Activated CD8-positive, alpha-beta T cell treated with anti-CD3 and anti-CD28 coated beads, Interleukin-2, amount 10 ng/mL, durations not matched to agents 7 days and 5 days (primary cell): ENCODE measurements around the gene HOXC10. TPM values are rescaled to one million over a fixed set of nuclear protein-coding genes. Genes with fewer than 3 reads are reported as not detected.
A peak's percentile ranks its signal among the peaks of the same experiment; 100 is the strongest.

Experiments used
- ATAC-seq: fragments of 150-1000 bp; cut with Tn5 transposase; one replicate; pipeline ENCODE4 v1.10.0; 2021; ENCODE audit warnings: moderate library complexity
- CTCF ChIA-PET: fragments of 350-600 bp; sonication (Branson Sonifier 250); formaldehyde crosslinking; loops from one replicate; lab custom pipeline; 2021; ENCODE audit warnings: antibody characterized with exemption; lab: Charles Lee
- POLR2A ChIA-PET: fragments of 350-600 bp; sonication (Branson Sonifier 250); formaldehyde crosslinking; loops from one replicate; lab custom pipeline; 2021; ENCODE audit warnings: antibody characterized with exemption; lab: Charles Lee
- DNase-seq: peaks from one replicate; pipeline ENCODE4 v3.0.0-alpha.2; 2020
- H3K27ac Mint-ChIP-seq: one replicate; pipeline ENCODE4 v1.8.0; 2021; ENCODE audit warnings: mild to moderate bottlenecking, mixed read lengths
- H3K27me3 Mint-ChIP-seq: one replicate; pipeline ENCODE4 v1.8.0; 2021; ENCODE audit warnings: low read depth, mixed read lengths
- H3K36me3 Mint-ChIP-seq: one replicate; pipeline ENCODE4 v1.8.0; 2021; ENCODE audit warnings: low read depth, mixed read lengths
- H3K4me1 Mint-ChIP-seq: one replicate; pipeline ENCODE4 v1.8.0; 2021; ENCODE audit warnings: low read depth, mixed read lengths
- H3K4me3 Mint-ChIP-seq: one replicate; pipeline ENCODE4 v1.8.0; 2021; ENCODE audit warnings: mild to moderate bottlenecking, mixed read lengths
- H3K9me3 Mint-ChIP-seq: one replicate; pipeline ENCODE4 v1.8.0; 2022; ENCODE audit warnings: mixed read lengths; ENCODE audit not compliant: insufficient read depth
- total RNA-seq, 2 experiments: library from RNA; stranded (reverse); gene quantifications; one replicate each; pipeline ENCODE4 v1.2.3, GENCODE V29; 2021

Gene HOXC10
- total RNA-seq, 2 experiments from 2014 or later: not detected

DNA sequence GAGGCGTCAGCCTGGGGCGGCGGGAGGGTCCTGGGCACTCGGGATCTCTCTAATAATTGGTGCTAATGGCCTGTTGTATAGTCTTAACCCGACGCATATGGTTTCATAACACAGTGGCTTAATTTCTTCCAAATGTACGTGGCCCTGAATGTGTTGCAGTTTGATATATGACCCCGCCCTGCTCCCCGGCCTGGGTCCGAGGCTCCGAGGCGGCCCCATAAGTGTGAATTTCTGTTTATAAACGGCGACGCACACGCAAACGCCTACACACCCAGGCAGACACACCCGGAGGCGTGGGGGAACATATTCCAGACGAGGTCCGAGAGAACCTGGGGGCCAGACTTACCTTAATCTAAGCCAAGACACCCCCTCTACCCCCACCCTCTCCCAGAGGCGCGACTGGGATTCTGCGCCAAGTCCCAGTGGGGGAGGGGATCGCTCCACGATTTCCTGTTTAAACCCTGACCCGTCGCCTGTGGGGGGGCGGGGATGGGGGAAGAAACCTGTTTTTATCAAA is 33.6 kb downstream of the HOXC10 start:
- H3K9me3 Mint-ChIP-seq: no peaks in the 10 kb centered on the region
- H3K27ac Mint-ChIP-seq: peak overlapping the region; percentile 6
- H3K4me3 Mint-ChIP-seq: peak overlapping the region; percentile 80
- H3K36me3 Mint-ChIP-seq: no peaks in the 10 kb centered on the region
- ATAC-seq (no peak), DNase-seq (no peak)
- H3K27me3 Mint-ChIP-seq: peaks cover 80% of the 10 kb centered on the region
- ChIA-PET CTCF (interaction anchor here (1.2 kb wide), 1 partner anchor 172 kb away, joined by 5 read pairs; no protein-coding TSS in a partner anchor), POLR2A (no interaction called here)
- H3K4me1 Mint-ChIP-seq: peaks cover 27% of the 10 kb centered on the region

DNA sequence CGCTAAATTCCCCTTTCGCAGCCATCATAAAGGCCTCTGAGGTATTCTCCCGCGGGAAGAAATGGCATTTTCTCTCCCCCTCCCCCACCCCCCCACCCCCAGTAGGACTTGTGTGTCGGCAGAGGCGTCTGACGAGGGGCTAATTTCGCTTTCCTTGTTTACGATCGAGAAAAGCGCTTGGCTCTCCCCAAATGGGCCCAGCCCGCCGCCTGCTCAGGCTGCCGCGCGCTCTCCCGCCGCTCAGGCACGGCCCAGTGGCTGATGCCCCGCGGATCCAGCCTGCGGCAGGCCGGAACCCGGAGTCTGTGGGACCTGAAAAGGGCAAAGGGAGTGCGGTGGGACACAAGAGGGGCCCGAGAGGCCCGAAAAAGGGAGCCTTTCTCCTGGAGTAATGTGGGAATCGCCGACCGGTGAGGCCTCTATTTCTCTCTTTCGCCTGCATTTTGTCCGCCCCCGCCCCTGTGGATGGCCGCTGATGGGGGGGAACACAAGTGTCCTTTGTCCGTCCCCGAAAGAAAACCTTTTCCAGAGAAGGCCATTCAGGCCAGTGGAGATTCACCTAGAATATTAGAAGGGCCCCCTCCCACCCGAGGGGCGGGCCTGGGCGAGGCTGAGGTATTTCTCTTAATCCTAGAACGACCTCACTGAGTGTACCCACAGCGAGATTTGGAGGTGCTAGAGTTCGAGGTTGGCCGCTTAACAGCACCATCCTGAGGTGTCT is 34.3 kb downstream of the HOXC10 start:
- ATAC-seq: no peak
- ChIA-PET CTCF (interaction anchor here (1.6 kb wide), 1 partner anchor 13 kb away, joined by 5 read pairs; the partner anchor contains the start of gene HOXC5), POLR2A (no interaction called here)
- no peak for DNase-seq
- Mint-ChIP-seq H3K36me3 (no peaks in the 10 kb centered on the region), H3K4me1 (peaks cover 27% of the 10 kb centered on the region), H3K27me3 (peaks cover 80% of the 10 kb centered on the region), H3K4me3 (no peak overlapping the region), H3K27ac (no peak overlapping the region), H3K9me3 (no peaks in the 10 kb centered on the region)

DNA sequence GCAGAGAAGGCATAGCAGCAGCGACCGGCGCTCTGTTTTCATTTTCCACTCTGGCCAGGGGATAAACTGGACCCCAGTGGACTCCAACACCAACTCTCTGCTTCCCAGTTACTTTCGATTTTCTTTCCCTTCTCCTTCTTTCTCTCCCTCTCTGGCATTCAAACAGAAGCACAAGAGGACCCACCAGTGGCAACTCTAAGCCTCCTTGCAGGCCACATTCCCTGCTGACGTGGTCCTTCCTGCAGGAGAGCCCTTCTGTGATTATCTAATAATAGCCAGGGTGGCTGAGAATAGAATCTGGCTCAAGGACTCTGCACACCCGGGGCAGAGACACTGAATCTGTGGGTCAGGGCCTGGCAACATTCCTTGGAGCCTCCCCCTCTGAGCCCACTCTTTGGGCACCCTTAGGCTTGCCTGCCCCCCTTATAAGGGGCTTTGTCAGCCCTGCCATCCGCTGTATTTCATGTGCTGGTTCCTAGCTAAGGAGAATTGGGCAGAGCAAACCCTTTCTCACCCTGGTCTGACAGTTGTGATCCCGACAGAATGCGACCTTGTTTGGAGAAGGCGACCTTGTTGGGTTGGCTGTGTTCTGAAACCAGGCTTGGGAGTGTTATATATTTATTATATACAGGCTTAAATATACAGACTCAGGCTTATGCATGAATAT is 35.1 kb downstream of the HOXC10 start:
- H3K27me3 Mint-ChIP-seq: peaks cover 76% of the 10 kb centered on the region
- no peaks in the 10 kb centered on the region for H3K9me3 Mint-ChIP-seq
- ATAC-seq: no peak
- no peak overlapping the region for H3K27ac Mint-ChIP-seq
- H3K4me1 Mint-ChIP-seq: peaks cover 23% of the 10 kb centered on the region
- CTCF ChIA-PET: interaction anchor here (1.4 to 1.6 kb wide), 2 partner anchors 12 to 188 kb away, joined by 5 to 7 read pairs; partner anchors contain the start of gene HOXC5
- H3K4me3 Mint-ChIP-seq: no peak overlapping the region
- H3K36me3 Mint-ChIP-seq: no peaks in the 10 kb centered on the region
- POLR2A ChIA-PET: no interaction called here
- DNase-seq: no peak

DNA sequence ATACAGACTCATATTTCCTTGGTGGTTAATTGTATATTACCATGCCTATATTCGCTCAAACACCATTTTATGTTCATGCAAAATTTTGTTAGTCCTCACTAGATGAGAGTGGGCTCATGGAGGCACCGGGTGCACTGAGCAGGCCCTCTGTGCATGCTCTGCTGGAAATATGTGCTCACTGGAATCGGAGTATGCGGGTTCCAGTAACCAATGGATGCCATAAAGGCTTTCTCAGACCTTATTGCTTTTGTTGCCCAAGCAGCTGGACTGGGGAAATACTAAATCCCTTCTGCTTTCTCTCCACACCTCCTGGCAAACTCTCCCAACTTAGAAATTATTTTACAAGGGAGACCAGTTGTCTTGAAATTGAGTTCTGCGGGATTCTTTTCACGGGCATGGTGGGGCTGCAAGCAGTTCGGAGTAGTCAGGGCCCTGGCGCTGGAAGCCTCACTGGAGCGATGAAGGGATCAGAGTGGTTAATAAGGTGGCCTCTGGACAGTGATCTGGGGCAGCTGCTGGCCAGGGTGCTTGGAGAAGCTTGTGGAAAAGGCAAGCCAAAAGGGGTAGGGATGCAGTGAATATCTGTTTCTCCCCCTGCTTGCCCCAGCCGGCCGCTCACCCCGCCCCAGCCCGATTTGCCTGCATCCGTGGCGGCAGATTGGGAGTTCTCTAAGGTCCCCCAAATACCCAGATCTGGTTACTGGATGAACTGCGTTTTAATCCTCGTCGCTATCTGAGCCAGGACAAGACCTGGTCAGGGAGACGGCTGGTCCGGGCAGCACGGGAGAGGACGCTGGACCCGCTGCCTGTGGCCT is 35.9 kb downstream of the HOXC10 start:
- Mint-ChIP-seq H3K4me1 (peaks cover 22% of the 10 kb centered on the region), H3K27ac (no peak overlapping the region), H3K9me3 (no peaks in the 10 kb centered on the region), H3K36me3 (no peaks in the 10 kb centered on the region), H3K4me3 (no peak overlapping the region), H3K27me3 (peaks cover 75% of the 10 kb centered on the region)
- POLR2A ChIA-PET: no interaction called here
- CTCF ChIA-PET: interaction anchor here (1.4 to 3.9 kb wide), 3 partner anchors 12 to 187 kb away, joined by 5 to 19 read pairs (median 7); partner anchors contain the start of gene HOXC5
- ATAC-seq (no peak), DNase-seq (no peak)

DNA sequence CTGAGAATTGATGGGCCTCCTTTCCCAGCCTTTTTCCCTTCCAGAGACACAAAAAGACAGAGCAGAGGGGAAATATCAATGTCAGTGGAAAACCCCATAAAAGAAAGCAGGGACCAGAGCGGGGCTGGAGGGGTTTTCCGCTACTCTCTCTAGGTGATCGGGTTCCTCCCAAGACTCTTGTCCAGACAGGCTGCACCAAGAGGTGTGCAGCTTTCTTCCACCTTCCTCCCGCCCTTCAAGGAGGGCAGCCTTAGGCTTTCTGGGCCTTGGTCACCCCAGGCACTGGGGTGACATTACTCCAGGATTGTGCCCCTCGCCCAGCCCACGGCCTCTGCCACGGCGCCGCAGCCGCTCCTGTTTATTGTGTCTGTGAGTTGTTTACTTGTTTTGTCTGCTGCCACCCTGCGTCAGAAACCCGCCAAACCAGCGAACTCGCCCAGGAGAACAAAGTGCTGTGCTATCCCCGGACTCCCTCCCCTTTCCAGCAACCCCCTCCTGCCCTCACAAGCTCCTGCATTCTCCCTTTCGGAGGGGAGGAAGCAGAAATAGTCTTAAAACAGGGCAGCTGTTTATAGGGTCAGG is 36.6 kb downstream of the HOXC10 start:
- no peak overlapping the region for H3K27ac Mint-ChIP-seq

DNA sequence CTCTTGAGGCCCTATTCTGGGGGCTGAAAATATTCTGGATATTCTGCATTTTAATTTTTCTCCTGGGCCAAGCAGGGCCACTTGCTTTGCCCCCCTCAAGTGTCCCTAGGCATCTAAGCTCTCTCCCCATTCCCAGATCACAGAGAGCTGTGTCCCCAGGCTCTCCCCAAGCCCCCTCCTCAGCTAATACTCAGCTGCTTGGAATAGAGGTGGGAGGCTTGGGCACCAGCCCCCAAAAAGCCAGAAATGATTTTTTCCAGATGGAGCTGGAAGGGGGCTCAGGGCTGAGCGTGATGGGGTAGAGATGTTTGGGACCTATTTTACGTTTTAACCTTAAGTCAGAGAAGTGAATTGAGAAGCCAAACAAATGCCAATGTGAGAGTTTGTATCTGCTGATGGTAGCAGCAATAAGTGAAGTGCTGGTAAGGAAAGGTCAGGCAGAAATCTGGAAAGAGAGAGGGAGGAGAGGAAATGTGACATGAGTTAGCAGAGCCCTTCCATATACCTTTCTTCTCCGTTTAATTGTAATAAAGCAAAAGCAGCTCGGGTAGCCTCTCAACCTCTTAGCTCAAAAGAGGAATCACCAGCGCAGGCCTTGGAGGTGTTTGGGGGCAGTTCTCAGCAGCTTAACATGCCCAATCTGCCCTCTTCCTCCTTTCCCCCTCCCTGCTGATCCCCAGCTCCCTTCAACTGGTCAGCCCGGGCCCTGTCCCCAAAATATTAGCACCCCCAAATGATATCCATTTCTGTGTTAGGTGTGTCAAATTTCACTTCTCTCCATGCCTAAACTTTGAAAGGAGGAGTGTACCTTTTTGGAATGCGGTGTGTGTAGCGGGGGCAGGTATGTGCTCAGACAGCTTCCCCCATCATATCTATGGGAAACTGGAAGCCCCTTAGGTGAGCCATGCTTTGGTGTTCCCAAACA is 38.3 kb downstream of the HOXC10 start:
- Mint-ChIP-seq H3K27me3 (peaks cover 79% of the 10 kb centered on the region), H3K4me1 (peaks cover 24% of the 10 kb centered on the region), H3K9me3 (no peaks in the 10 kb centered on the region), H3K36me3 (no peaks in the 10 kb centered on the region), H3K27ac (no peak overlapping the region), H3K4me3 (no peak overlapping the region)
- POLR2A ChIA-PET: no interaction called here
- CTCF ChIA-PET: interaction anchor here (0.7 to 12.9 kb wide), 9 partner anchors 10 to 276 kb away, joined by 3 to 248 read pairs (median 8); partner anchors contain the start of genes HOXC5 and SMUG1
- ATAC-seq: no peak
- DNase-seq: no peak

More for the DNA sequence above, 36.6 kb downstream of the HOXC10 start:
- Mint-ChIP-seq H3K36me3 (no peaks in the 10 kb centered on the region), H3K4me3 (no peak overlapping the region), H3K9me3 (no peaks in the 10 kb centered on the region), H3K27me3 (peaks cover 75% of the 10 kb centered on the region), H3K4me1 (peaks cover 25% of the 10 kb centered on the region)
- ChIA-PET POLR2A (no interaction called here), CTCF (interaction anchor here (0.8 to 12.9 kb wide), 6 partner anchors 11 to 193 kb away, joined by 3 to 248 read pairs (median 14); partner anchors contain the start of genes HOXC5 and SMUG1)
- ATAC-seq (no peak), DNase-seq (no peak)

DNA sequence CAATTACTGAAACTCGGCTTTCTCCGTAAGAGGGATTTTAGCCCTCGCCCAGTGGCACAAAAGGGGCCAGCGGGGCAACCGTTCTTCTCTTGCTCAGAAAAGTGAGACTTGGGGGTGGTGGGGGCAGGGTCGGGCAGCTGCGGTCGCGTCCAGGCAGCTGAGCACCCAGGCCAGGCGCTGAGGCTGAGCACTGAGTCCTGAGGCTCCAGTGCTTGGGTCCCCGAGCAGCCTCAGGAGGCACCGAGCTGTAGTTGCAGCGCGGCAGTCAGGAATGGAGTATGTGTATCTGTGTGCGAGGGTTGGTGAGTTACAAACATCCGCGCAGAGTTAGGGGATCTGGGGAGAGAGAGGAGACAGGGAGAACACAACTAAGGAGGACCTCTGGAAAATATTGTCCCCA is 39.2 kb downstream of the HOXC10 start:
- Mint-ChIP-seq H3K4me3 (no peak overlapping the region), H3K27me3 (peaks cover 83% of the 10 kb centered on the region), H3K36me3 (no peaks in the 10 kb centered on the region), H3K27ac (no peak overlapping the region), H3K9me3 (no peaks in the 10 kb centered on the region), H3K4me1 (peaks cover 20% of the 10 kb centered on the region)
- no peak for DNase-seq
- ChIA-PET POLR2A (no interaction called here), CTCF (interaction anchor here (1.2 to 12.9 kb wide), 9 partner anchors 9 to 191 kb away, joined by 3 to 248 read pairs (median 8); partner anchors contain the start of genes HOXC5 and SMUG1)
- ATAC-seq: no peak

DNA sequence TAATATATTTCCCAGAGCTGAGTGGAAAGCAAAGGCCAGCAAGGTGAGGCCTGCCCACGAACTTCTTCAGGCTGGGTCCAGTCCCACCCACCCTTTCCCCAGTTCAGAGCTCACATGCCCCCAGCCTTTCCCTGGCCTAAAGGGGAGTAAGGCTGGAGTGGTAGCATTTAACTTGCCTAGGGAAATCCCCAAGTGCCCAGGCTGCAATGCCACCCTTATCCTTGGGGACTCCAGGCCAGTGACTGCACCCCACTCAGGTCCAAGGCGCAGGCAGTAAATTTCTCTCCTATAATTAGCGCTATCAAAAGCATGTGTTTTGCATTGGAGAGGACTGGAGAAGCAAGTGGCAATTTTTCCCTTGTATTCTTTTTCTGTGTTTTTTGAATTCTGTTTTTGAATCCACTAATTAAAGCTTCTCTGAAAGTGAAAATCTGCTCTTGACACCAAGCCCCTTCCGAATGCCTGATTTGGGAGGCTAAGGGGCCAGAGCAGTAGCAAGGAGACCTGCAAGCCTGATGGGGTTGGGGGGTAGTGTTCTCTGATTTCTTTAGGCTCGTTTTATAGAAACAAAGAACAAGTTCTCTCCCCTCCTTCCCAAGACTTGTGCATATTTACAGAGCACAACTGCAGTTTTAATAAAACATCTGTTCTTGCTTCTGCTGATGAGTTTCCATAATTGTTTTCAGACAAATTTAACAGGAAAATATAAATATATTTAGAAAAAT is 39.8 kb downstream of the HOXC10 start:
- ATAC-seq (no peak), DNase-seq (no peak)
- H3K9me3 Mint-ChIP-seq: no peaks in the 10 kb centered on the region
- CTCF ChIA-PET: interaction anchor here (1.8 to 12.9 kb wide), 6 partner anchors 8 to 190 kb away, joined by 5 to 248 read pairs (median 18); partner anchors contain the start of genes HOXC5 and SMUG1
- H3K27ac Mint-ChIP-seq: no peak overlapping the region
- H3K36me3 Mint-ChIP-seq: no peaks in the 10 kb centered on the region
- H3K27me3 Mint-ChIP-seq: peaks cover 82% of the 10 kb centered on the region
- H3K4me1 Mint-ChIP-seq: peaks cover 18% of the 10 kb centered on the region
- POLR2A ChIA-PET: no interaction called here
- no peak overlapping the region for H3K4me3 Mint-ChIP-seq

DNA sequence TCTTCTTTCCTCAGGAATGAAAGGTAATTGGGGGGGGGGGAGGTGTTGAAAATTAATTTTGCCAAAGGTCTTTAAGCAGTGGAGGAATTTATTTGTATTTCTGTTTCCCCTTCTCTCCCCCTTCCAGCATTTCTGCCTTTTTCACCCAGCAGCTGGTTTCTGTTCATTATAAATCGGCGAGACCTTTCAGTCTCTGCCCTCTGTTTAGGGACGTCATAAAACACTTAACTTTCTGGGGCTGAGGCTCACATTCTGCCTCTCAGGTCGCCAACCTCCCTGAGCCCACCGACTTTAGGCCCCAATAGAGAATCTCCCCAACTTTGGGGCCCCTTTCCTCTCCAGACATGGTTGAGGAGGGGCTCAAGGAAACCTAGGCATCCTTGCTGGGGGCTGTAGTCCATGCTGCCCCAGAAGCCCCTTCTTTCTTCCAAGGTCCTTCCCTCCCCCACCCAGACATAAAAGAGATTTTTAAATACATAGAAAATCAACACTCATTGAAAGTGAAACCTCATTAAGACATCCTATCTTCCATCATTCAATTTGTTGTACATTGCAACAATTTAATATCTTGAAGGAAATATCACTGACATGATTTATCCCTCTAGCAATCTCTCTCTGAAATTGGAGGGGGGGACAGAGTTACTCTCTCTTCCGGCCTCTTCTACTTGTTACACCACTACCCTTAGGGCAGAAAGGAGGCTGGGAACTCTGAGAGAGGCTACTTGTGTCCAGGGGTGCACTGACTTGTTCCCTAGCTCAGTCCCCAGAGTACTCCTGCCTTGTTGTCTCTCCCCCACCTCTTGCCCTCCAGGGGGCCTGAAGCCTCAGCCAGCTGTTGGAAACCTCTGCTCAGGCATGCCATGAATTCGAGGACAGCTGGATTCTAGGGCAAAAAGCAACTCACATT is 40.8 kb downstream of the HOXC10 start:
- peaks cover 82% of the 10 kb centered on the region for H3K27me3 Mint-ChIP-seq
- ATAC-seq (no peak), DNase-seq (no peak)
- H3K27ac Mint-ChIP-seq: no peak overlapping the region
- no peaks in the 10 kb centered on the region for H3K36me3 Mint-ChIP-seq
- no peak overlapping the region for H3K4me3 Mint-ChIP-seq
- peaks cover 16% of the 10 kb centered on the region for H3K4me1 Mint-ChIP-seq
- POLR2A ChIA-PET: no interaction called here
- H3K9me3 Mint-ChIP-seq: no peaks in the 10 kb centered on the region
- CTCF ChIA-PET: interaction anchor here (0.8 to 12.9 kb wide), 4 partner anchors 9 to 176 kb away, joined by 4 to 248 read pairs (median 8); partner anchors contain the start of gene SMUG1
